ENCODE measurements around the gene TMEM198. TPM values are rescaled to one million over a fixed set of nuclear protein-coding genes. Genes with fewer than 3 reads are reported as not detected.

The TMEM198 gene
- total and polyA plus RNA-seq, 2 donors (not counting 3 experiments of a cell fraction or from before 2014, with no cell fraction given), result not detected

- FAIRE-seq, result no peak
- ChIA-PET CTCF (interaction anchor here (1.9 to 6.6 kb wide), 2 partner anchors 15 to 19 kb away, joined by 8 to 39 read pairs; a partner anchor contains a TSS), POLR2A (no interaction called here)
- no peak overlapping the region for H3K4me3 ChIP-seq (replicated peaks in 1 of 3; ENCODE audit: insufficient read depth in 1 of 3, low read depth in 1 of 3, low read length in 3 of 3)
- no peaks in the 10 kb centered on the region for H3K9me3 ChIP-seq (replicated peaks; ENCODE audit: control insufficient read depth, insufficient read depth, low read length)
- H3K9me1 ChIP-seq (replicated peaks; ENCODE audit: control insufficient read depth, extremely low read depth, insufficient read depth, low read length), result no peaks in the 10 kb centered on the region
- H3K27me3 ChIP-seq (ENCODE audit: control insufficient read depth in 2 of 2, insufficient read depth in 2 of 2, low read length in 2 of 2), result peaks cover 63 to 67% of the 10 kb centered on the region in 2 experiments
- H4K20me1 ChIP-seq (replicated peaks; ENCODE audit: control insufficient read depth, extremely low read depth, insufficient read depth, low read length), result no peaks in the 10 kb centered on the region
- no peaks in the 10 kb centered on the region for H3K4me1 ChIP-seq (ENCODE audit: control insufficient read depth, extremely low read depth, insufficient read depth, low read length)
- no peak overlapping the region for H3K9ac ChIP-seq (replicated peaks; ENCODE audit: extremely low read depth, insufficient read depth, low read length)
- no peaks in the 10 kb centered on the region for H3K79me2 ChIP-seq (ENCODE audit: control insufficient read depth, insufficient read depth, low read length)
- H2AFZ ChIP-seq (ENCODE audit: low read depth, low read length), result no peak overlapping the region
- TF ChIP-seq GATA2 (IDR thresholded peaks at IDR 0.05; ENCODE audit: insufficient read depth, insufficient read length, low read depth, low read length) (no peak), EZH2 (IDR thresholded peaks at IDR 0.05; ENCODE audit: borderline replicate concordance, low read depth, low read length, severe bottlenecking) (no peak), MAX (IDR thresholded peaks at IDR 0.05; ENCODE audit: insufficient read depth, insufficient read length) (no peak), FOS (IDR thresholded peaks at IDR 0.05; ENCODE audit: borderline replicate concordance, insufficient read depth, low read length) (no peak), MYC (IDR thresholded peaks at IDR 0.05; ENCODE audit: low read depth, low read length) (no peak)
- DNase-seq (ENCODE audit: low read depth, low spot score), result no peak
- dilution Hi-C loops (cut with MboI; ENCODE audit: extremely low pct_ligation_motif_present, low sequenced_read_pairs), result no loop called here
- BruUV-seq (replicated peaks), result no TSS peak
- H3K4me2 ChIP-seq (ENCODE audit: insufficient read depth, low read length), result no peak overlapping the region
- H3K27ac ChIP-seq (ENCODE audit: insufficient read depth, low read depth, low read length), result no peak overlapping the region
- intact Hi-C loops (cut with micrococcal nuclease), result no loop called here
- H3K36me3 ChIP-seq (ENCODE audit: control insufficient read depth in 2 of 2, extremely low read depth in 1 of 2, insufficient read depth in 2 of 2, low read length in 2 of 2), result no peaks in the 10 kb centered on the region
Measured at GRCh38 chr2:219514836-219515235, 29.0 kb upstream of the TMEM198 start.

GRCh38 chr2:219515874-219516629 lies 27.8 kb upstream of the TMEM198 start:
- ChIA-PET POLR2A (interaction anchor here (1.2 kb wide), 1 partner anchor 17 kb away, joined by 4 read pairs; the partner anchor contains the start of gene GMPPA), CTCF (interaction anchor here (1.9 to 6.6 kb wide), 3 partner anchors 11 to 21 kb away, joined by 7 to 39 read pairs (median 8); a partner anchor contains a TSS)
- FAIRE-seq, result no peak
- Histone ChIP-seq H2AFZ (ENCODE audit: low read depth, low read length) (no peak overlapping the region), H3K4me3 (replicated peaks in 1 of 3; ENCODE audit: insufficient read depth in 1 of 3, low read depth in 1 of 3, low read length in 3 of 3) (no peak overlapping the region), H3K27me3 (ENCODE audit: control insufficient read depth in 2 of 2, insufficient read depth in 2 of 2, low read length in 2 of 2) (peaks cover 55 to 62% of the 10 kb centered on the region in 2 experiments), H3K9me3 (replicated peaks; ENCODE audit: control insufficient read depth, insufficient read depth, low read length) (no peaks in the 10 kb centered on the region), H4K20me1 (replicated peaks; ENCODE audit: control insufficient read depth, extremely low read depth, insufficient read depth, low read length) (no peaks in the 10 kb centered on the region), H3K27ac (ENCODE audit: insufficient read depth, low read depth, low read length) (no peak overlapping the region), H3K9me1 (replicated peaks; ENCODE audit: control insufficient read depth, extremely low read depth, insufficient read depth, low read length) (no peaks in the 10 kb centered on the region), H3K4me2 (ENCODE audit: insufficient read depth, low read length) (no peak overlapping the region), H3K36me3 (ENCODE audit: control insufficient read depth in 2 of 2, extremely low read depth in 1 of 2, insufficient read depth in 2 of 2, low read length in 2 of 2) (no peaks in the 10 kb centered on the region), H3K79me2 (ENCODE audit: control insufficient read depth, insufficient read depth, low read length) (no peaks in the 10 kb centered on the region), H3K9ac (replicated peaks; ENCODE audit: extremely low read depth, insufficient read depth, low read length) (no peak overlapping the region), H3K4me1 (ENCODE audit: control insufficient read depth, extremely low read depth, insufficient read depth, low read length) (no peaks in the 10 kb centered on the region)
- dilution Hi-C loops (cut with MboI; ENCODE audit: extremely low pct_ligation_motif_present, low sequenced_read_pairs) (no loop called here), intact Hi-C loops (cut with micrococcal nuclease) (no loop called here)
- DNase-seq (ENCODE audit: low read depth, low spot score), result no peak
- no TSS peak for BruUV-seq (replicated peaks)
- TF ChIP-seq FOS (IDR thresholded peaks at IDR 0.05; ENCODE audit: borderline replicate concordance, insufficient read depth, low read length) (no peak), CTCF (IDR thresholded peaks at IDR 0.05; ENCODE audit: extremely low read depth in 1 of 2, insufficient read depth in 1 of 2, low read depth in 1 of 2, low read length in 2 of 2) (no peak), POLR2AphosphoS5 (IDR thresholded peaks at IDR 0.05; ENCODE audit: insufficient read depth, low read depth, low read length) (no peak), POLR2A (IDR thresholded peaks at IDR 0.05; ENCODE audit: low read depth, low read length) (no peak), MYC (IDR thresholded peaks at IDR 0.05; ENCODE audit: low read depth, low read length) (no peak), JUN (IDR thresholded peaks at IDR 0.05; ENCODE audit: borderline replicate concordance, insufficient read depth, insufficient read length, low read depth) (no peak), EZH2 (IDR thresholded peaks at IDR 0.05; ENCODE audit: borderline replicate concordance, low read depth, low read length, severe bottlenecking) (no peak), GATA2 (IDR thresholded peaks at IDR 0.05; ENCODE audit: insufficient read depth, insufficient read length, low read depth, low read length) (no peak), MAX (IDR thresholded peaks at IDR 0.05; ENCODE audit: insufficient read depth, insufficient read length) (no peak)
